HCT116 (cell line): Measurements from ENCODE around the gene OR5D13. TPM values are rescaled to one million over a fixed set of nuclear protein-coding genes. Genes with fewer than 3 reads are reported as not detected.
A peak's percentile ranks its signal among the peaks of the same experiment; 100 is the strongest.

Experiments
- ATAC-seq: fragments of 200-7000 bp; cut with Tn5 transposase; 2 replicates; pipeline ENCODE4 v1.9.1; 2020; ENCODE audit warnings: mild to moderate bottlenecking, moderate library complexity
- BruUV-seq: library from RNA; stranded (reverse); fragments of 400-500 nt; replicated peaks from 2 replicates; lab custom pipeline; 2021; lab: Mats Ljungman, UMichigan
- CTCF ChIA-PET: fragments of 300-600 bp; sonication (Branson Sonifier 250); formaldehyde crosslinking; loops from one replicate; lab custom pipeline; 2021; ENCODE audit warnings: antibody characterized with exemption; lab: Charles Lee
- POLR2A ChIA-PET: fragments of 300-600, 350-600 bp; sonication (Branson Sonifier 250); formaldehyde crosslinking; loops from one replicate; lab custom pipeline; 2021; ENCODE audit warnings: antibody characterized with exemption; lab: Charles Lee
- RAD21 ChIA-PET, 2 experiments: fragments of 300-600 bp; sonication (Branson Sonifier 250); formaldehyde crosslinking; loops; one replicate each; lab custom pipeline; 2023; ENCODE audit warnings: low total read pairs in 2 of 2; ENCODE audit not compliant: uncharacterized antibody in 2 of 2, unreplicated experiment in 2 of 2, low non-redundant PET in 1 of 2; lab: Charles Lee
- DNase-seq: peaks from one replicate; pipeline ENCODE4 v3.0.0-alpha.2; 2010; ENCODE audit warnings: low read depth, low spot score
- H2AFZ ChIP-seq: fragments of 200-600 bp; shearing (Covaris generic), sonication (generic); 2 replicates; pipeline ENCODE4 v1.6.1; 2017; ENCODE audit warnings: low read depth, mixed run types, mixed read lengths, antibody characterized with exemption, low read length; ENCODE audit not compliant: poor library complexity, severe bottlenecking
- H3K27ac ChIP-seq: 2 replicates; pipeline ENCODE4 v1.5.1; 2012; ENCODE audit warnings: low read depth, low read length
- H3K27me3 ChIP-seq: fragments of 200-600 bp; sonication (generic); 2 replicates; pipeline ENCODE4 v1.6.1; 2016; ENCODE audit warnings: mixed run types, low read length, mixed read lengths; ENCODE audit not compliant: insufficient read depth
- H3K36me3 ChIP-seq, 2 experiments: fragments of 200-500 bp in 1 of 2; fragments of 200-600 bp in 1 of 2; sonication (Bioruptor generic) in 1 of 2; sonication (generic) in 1 of 2; 2 replicates each; pipeline versions ENCODE4 v1.5.1 to v1.6.1; 2014 to 2016; ENCODE audit warnings: low read length in 2 of 2, inconsistent platforms in 1 of 2, mixed read lengths in 1 of 2, mixed run types in 1 of 2; ENCODE audit not compliant: insufficient read depth in 2 of 2, control insufficient read depth in 1 of 2
- H3K4me1 ChIP-seq, 2 experiments: fragments of 200-600 bp in 1 of 2; sonication (generic) in 1 of 2; 2 replicates each; pipeline versions ENCODE4 v1.5.1 to v1.6.1; 2012 to 2017; ENCODE audit warnings: low read length in 2 of 2, inconsistent platforms in 1 of 2, mild to moderate bottlenecking in 1 of 2, mixed read lengths in 1 of 2, mixed run types in 1 of 2, moderate library complexity in 1 of 2; ENCODE audit not compliant: insufficient read depth in 2 of 2, control insufficient read depth in 1 of 2
- H3K4me2 ChIP-seq: fragments of 200-600 bp; sonication (generic); 2 replicates; pipeline ENCODE4 v1.6.1; 2017; ENCODE audit warnings: mixed run types, low read length, mixed read lengths
- H3K4me3 ChIP-seq, 2 experiments: fragments of 200-600 bp in 1 of 2; sonication (generic) in 1 of 2; replicated peaks in 1 of 2; 2 replicates each; pipeline ENCODE4 v1.5.1; 2011 to 2016; ENCODE audit warnings: low read length in 2 of 2, control low read depth in 1 of 2, low read depth in 1 of 2, mild to moderate bottlenecking in 1 of 2, mixed read lengths in 1 of 2, mixed run types in 1 of 2
- H3K79me2 ChIP-seq: fragments of 200-600 bp; sonication (generic); 2 replicates; pipeline ENCODE4 v1.6.1; 2017; ENCODE audit warnings: mild to moderate bottlenecking, mixed run types, low read length, moderate library complexity, mixed read lengths; ENCODE audit not compliant: insufficient read depth
- H3K9ac ChIP-seq: fragments of 200-600 bp; sonication (generic); 2 replicates; pipeline ENCODE4 v1.6.1; 2016; ENCODE audit warnings: low read length, mixed read lengths
- H3K9me2 ChIP-seq: fragments of 200-600 bp; sonication (generic), shearing (Covaris generic); 2 replicates; pipeline ENCODE4 v1.6.1; 2017; ENCODE audit warnings: mixed run types, mild to moderate bottlenecking, moderate library complexity; ENCODE audit not compliant: insufficient read depth
- H3K9me3 ChIP-seq, 2 experiments: fragments of 200-500 bp in 1 of 2; fragments of 200-600 bp in 1 of 2; sonication (Bioruptor generic) in 1 of 2; sonication (generic) in 1 of 2; 2 replicates each; pipeline ENCODE4 v1.6.1; 2014 to 2017; ENCODE audit warnings: low read length in 2 of 2, mixed read lengths in 2 of 2, inconsistent platforms in 1 of 2, low read depth in 1 of 2, mild to moderate bottlenecking in 1 of 2, mixed run types in 1 of 2, moderate library complexity in 1 of 2; ENCODE audit not compliant: control insufficient read depth in 1 of 2, insufficient read depth in 1 of 2
- H4K20me1 ChIP-seq: fragments of 200-600 bp; sonication (generic), shearing (Covaris generic); 2 replicates; pipeline ENCODE4 v1.6.1; 2017; ENCODE audit warnings: mixed run types, mild to moderate bottlenecking, moderate library complexity; ENCODE audit not compliant: insufficient read depth
- intact Hi-C: fragments of 100-400 bp; cut with micrococcal nuclease; formaldehyde crosslinking; loops from 2 replicates; pipeline ENCODE4 v1.10.0; 2022
- total RNA-seq: library from RNA; stranded (reverse); gene quantifications from one replicate; pipeline ENCODE4 v1.2.1, GENCODE V29; 2021; ENCODE audit not compliant: unreplicated experiment
- TF ChIP-seq, protein P1 (sequence below), 3 experiments: fragments of 200-600 bp in 1 of 3; sonication (generic) in 1 of 3; IDR thresholded peaks in 2 of 3; conservative IDR thresholded peaks in 1 of 3; 2 replicates each; pipeline ENCODE4 v1.5.1; 2012 to 2017; ENCODE audit warnings: low read depth in 2 of 3, low read length in 2 of 3, antibody characterized with exemption in 1 of 3, borderline replicate concordance in 1 of 3, control low read depth in 1 of 3, mild to moderate bottlenecking in 1 of 3, mixed read lengths in 1 of 3, mixed run types in 1 of 3, moderate library complexity in 1 of 3; ENCODE audit not compliant: insufficient read depth in 1 of 3
- TF ChIP-seq, protein P2 (sequence below): IDR thresholded peaks from 2 replicates; pipeline ENCODE4 v1.6.1; 2011; ENCODE audit warnings: mild to moderate bottlenecking, low read length, moderate library complexity; ENCODE audit not compliant: insufficient replicate concordance; ENCODE audit errors: extremely low read depth

The OR5D13 gene
- total RNA-seq, 1 experiment from 2014 or later = not detected

DNA sequence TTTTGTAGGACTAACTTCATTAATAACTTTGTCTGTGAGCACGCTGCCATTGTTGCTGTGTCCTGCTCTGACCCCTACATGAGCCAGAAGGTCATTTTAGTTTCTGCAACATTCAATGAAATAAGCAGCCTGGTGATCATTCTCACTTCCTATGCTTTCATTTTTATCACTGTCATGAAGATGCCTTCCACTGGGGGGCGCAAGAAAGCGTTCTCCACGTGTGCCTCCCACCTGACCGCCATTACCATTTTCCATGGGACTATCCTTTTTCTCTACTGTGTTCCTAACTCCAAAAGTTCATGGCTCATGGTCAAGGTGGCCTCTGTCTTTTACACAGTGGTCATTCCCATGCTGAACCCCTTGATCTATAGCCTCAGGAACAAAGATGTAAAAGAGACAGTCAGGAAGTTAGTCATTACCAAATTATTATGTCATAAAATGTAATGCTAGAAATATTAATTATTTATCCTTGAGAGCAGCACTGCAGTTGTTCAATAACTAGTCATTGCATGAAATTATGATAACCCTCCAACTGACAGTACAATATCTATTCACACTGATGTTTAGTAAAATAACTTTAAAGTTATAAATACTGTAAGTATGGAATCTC is 46.4 kb upstream of the OR5D13 start:
- Histone ChIP-seq H2AFZ (no peak overlapping the region), H4K20me1 (no peaks in the 10 kb centered on the region; the same call in 1 of the 2 replicates), H3K4me1 (no peaks in the 10 kb centered on the region), H3K27ac (no peak overlapping the region), H3K4me2 (no peak overlapping the region), H3K4me3 (no peak overlapping the region), H3K9me2 (no peaks in the 10 kb centered on the region), H3K9me3 (peaks cover 0 to 10% of the 10 kb centered on the region in 2 experiments; a peak in 2 of 4 replicates), H3K36me3 (no peaks in the 10 kb centered on the region), H3K9ac (no peak overlapping the region), H3K79me2 (no peaks in the 10 kb centered on the region), H3K27me3 (no peaks in the 10 kb centered on the region)
- ChIA-PET CTCF (no interaction called here), POLR2A (no interaction called here), RAD21 (no interaction called here)
- TF ChIP-seq, protein P1, sequence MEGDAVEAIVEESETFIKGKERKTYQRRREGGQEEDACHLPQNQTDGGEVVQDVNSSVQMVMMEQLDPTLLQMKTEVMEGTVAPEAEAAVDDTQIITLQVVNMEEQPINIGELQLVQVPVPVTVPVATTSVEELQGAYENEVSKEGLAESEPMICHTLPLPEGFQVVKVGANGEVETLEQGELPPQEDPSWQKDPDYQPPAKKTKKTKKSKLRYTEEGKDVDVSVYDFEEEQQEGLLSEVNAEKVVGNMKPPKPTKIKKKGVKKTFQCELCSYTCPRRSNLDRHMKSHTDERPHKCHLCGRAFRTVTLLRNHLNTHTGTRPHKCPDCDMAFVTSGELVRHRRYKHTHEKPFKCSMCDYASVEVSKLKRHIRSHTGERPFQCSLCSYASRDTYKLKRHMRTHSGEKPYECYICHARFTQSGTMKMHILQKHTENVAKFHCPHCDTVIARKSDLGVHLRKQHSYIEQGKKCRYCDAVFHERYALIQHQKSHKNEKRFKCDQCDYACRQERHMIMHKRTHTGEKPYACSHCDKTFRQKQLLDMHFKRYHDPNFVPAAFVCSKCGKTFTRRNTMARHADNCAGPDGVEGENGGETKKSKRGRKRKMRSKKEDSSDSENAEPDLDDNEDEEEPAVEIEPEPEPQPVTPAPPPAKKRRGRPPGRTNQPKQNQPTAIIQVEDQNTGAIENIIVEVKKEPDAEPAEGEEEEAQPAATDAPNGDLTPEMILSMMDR (IDR thresholded peaks at IDR 0.05 in 2 of 3, conservative IDR thresholded peaks at IDR 0.05 in 1 of 3; ENCODE audit: borderline replicate concordance in 1 of 3, insufficient read depth in 1 of 3, low read depth in 2 of 3, low read length in 2 of 3) = peak in 2 of 3 experiments; percentile 24 to 45; a peak in 1 of 6 replicates
- TF ChIP-seq, protein P2, sequence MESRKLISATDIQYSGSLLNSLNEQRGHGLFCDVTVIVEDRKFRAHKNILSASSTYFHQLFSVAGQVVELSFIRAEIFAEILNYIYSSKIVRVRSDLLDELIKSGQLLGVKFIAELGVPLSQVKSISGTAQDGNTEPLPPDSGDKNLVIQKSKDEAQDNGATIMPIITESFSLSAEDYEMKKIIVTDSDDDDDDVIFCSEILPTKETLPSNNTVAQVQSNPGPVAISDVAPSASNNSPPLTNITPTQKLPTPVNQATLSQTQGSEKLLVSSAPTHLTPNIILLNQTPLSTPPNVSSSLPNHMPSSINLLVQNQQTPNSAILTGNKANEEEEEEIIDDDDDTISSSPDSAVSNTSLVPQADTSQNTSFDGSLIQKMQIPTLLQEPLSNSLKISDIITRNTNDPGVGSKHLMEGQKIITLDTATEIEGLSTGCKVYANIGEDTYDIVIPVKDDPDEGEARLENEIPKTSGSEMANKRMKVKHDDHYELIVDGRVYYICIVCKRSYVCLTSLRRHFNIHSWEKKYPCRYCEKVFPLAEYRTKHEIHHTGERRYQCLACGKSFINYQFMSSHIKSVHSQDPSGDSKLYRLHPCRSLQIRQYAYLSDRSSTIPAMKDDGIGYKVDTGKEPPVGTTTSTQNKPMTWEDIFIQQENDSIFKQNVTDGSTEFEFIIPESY = no peak
- ATAC-seq (no peak), DNase-seq (no peak)
- intact Hi-C loops = loop anchor here (10.0 kb wide), 1 partner anchor 1078 kb away; no protein-coding TSS in a partner anchor
- BruUV-seq = no TSS peak
